Measurements from ENCODE around the gene MAGI2. TPM values are rescaled to one million over a fixed set of nuclear protein-coding genes. Genes with fewer than 3 reads are reported as not detected.

Gene MAGI2
- total RNA-seq, 1 donor from 2014 or later: 0.38 TPM

DNA sequence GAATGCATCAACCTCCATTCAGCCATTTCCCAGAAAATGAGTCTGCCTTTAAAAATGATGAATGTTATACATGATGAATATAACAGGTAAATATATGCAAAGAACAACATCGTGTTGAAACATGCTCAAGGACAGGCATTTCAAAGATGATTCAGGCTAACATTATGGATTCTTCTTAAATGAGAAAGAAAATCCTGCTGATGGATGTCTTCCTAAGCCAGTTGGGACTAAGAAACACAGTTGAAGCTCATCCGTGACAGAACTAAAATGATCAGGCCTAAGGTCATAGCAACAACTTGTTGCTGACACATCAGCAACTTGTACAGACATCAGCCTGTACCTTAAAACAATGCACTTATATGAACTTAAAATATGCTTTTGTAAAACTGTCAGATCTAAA lies 267.9 kb downstream of the MAGI2 start:
- no peaks in the 10 kb centered on the region for H3K27me3 Mint-ChIP-seq
- intact Hi-C loops (cut with micrococcal nuclease): no loop called here
- H3K4me3 Mint-ChIP-seq: no peak overlapping the region
- ATAC-seq (ENCODE audit: low read depth): no peak
- no peaks in the 10 kb centered on the region for H3K36me3 Mint-ChIP-seq (ENCODE audit: low read depth)
- H3K9me3 Mint-ChIP-seq: peaks cover 3% of the 10 kb centered on the region
- DNase-seq: no peak
- TF ChIP-seq, protein P1, sequence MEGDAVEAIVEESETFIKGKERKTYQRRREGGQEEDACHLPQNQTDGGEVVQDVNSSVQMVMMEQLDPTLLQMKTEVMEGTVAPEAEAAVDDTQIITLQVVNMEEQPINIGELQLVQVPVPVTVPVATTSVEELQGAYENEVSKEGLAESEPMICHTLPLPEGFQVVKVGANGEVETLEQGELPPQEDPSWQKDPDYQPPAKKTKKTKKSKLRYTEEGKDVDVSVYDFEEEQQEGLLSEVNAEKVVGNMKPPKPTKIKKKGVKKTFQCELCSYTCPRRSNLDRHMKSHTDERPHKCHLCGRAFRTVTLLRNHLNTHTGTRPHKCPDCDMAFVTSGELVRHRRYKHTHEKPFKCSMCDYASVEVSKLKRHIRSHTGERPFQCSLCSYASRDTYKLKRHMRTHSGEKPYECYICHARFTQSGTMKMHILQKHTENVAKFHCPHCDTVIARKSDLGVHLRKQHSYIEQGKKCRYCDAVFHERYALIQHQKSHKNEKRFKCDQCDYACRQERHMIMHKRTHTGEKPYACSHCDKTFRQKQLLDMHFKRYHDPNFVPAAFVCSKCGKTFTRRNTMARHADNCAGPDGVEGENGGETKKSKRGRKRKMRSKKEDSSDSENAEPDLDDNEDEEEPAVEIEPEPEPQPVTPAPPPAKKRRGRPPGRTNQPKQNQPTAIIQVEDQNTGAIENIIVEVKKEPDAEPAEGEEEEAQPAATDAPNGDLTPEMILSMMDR (IDR thresholded peaks at IDR 0.05): no peak
- ChIA-PET CTCF (no interaction called here), POLR2A (no interaction called here)
- no peak overlapping the region for H3K27ac Mint-ChIP-seq
- H3K4me1 Mint-ChIP-seq: no peaks in the 10 kb centered on the region

DNA sequence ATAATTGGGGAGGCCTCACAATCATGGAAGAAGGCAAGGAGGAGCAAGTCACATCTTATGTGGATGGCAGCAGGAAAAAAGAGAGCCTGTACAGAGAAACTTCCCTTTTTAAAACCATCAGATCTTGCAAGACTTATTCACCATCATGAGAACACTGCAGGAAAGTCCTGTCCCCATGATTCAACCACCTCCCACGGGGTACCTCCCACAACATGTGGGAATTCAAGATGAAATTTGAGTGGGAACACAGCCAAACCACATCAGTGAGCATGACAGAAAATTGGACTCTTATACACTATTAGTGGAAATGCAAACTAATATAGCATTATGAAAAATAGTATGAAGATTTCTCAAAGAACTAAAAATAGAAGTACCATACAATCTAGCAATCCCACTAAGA lies 271.2 kb downstream of the MAGI2 start:
- intact Hi-C loops (cut with micrococcal nuclease): no loop called here
- Mint-ChIP-seq H3K27me3 (no peaks in the 10 kb centered on the region), H3K4me1 (no peaks in the 10 kb centered on the region), H3K9me3 (no peaks in the 10 kb centered on the region), H3K4me3 (no peak overlapping the region), H3K36me3 (ENCODE audit: low read depth) (no peaks in the 10 kb centered on the region), H3K27ac (no peak overlapping the region)
- DNase-seq: no peak
- TF ChIP-seq, protein P1 (IDR thresholded peaks at IDR 0.05): no peak
- CTCF ChIA-PET: no interaction called here
- ATAC-seq (ENCODE audit: low read depth): no peak
- POLR2A ChIA-PET: no interaction called here

DNA sequence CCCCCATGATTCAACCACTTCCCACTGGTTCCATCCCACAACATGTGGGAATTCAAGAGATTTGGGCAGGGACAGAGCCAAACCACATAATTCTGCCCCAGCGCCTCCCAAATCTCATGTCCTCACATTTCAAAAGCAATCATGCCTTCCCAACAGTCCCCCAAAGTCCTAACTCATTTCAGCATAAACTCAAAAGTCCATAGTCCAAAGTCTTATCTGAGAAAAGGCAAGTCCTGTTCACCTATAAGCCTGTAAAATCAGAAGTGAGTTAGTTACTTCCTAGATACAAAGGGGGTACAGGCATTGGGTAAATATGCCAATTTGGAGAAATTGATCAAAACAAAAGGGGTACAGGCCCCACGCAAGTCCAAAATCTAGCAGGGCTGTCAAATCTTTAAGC lies 272.9 kb downstream of the MAGI2 start:
- Mint-ChIP-seq H3K4me1 (no peaks in the 10 kb centered on the region), H3K9me3 (no peaks in the 10 kb centered on the region), H3K27me3 (no peaks in the 10 kb centered on the region), H3K4me3 (no peak overlapping the region), H3K27ac (no peak overlapping the region), H3K36me3 (ENCODE audit: low read depth) (no peaks in the 10 kb centered on the region)
- DNase-seq: no peak
- intact Hi-C loops (cut with micrococcal nuclease): no loop called here
- TF ChIP-seq, protein P1 (IDR thresholded peaks at IDR 0.05): no peak
- ChIA-PET POLR2A (no interaction called here), CTCF (no interaction called here)
- no peak for ATAC-seq (ENCODE audit: low read depth)

DNA sequence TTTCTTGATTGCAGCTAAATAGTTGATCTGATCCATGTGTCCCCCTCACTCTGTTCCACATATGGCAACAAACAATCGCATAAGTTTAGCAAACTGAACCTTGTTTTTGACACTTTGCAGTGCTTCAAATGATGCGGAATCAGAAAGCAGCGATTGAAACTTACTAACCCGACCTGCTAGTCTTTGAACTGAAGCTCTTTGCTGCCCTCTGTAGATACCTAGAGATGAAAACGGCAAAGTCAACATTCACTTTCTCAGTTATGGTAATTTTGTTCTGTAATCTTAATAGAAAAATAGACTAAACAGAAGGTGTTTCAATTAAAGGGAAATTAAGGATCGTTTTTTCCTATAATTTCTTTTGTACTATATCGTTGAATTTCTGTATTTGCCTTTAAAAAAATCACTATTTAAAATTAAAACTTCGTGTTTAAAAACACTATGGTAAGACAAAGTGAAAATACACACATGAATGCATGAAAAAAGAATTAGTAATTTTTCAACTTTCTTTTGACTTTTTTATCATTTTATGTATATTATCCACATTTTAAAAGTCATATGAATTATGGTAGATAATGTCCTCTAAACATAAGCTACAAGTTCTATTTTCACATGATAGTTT lies 276.5 kb downstream of the MAGI2 start:
- Mint-ChIP-seq H3K27me3 (no peaks in the 10 kb centered on the region), H3K4me3 (no peak overlapping the region), H3K4me1 (no peaks in the 10 kb centered on the region), H3K9me3 (no peaks in the 10 kb centered on the region), H3K27ac (no peak overlapping the region), H3K36me3 (ENCODE audit: low read depth) (no peaks in the 10 kb centered on the region)
- ChIA-PET POLR2A (no interaction called here), CTCF (interaction anchor here (1.0 kb wide), 1 partner anchor 11 kb away, joined by 3 read pairs; no protein-coding TSS in a partner anchor)
- ATAC-seq (ENCODE audit: low read depth) (no peak), DNase-seq (no peak)
- TF ChIP-seq, protein P1 (IDR thresholded peaks at IDR 0.05): no peak
- intact Hi-C loops (cut with micrococcal nuclease): loop anchor here (10.0 kb wide), 2 partner anchors 1152 to 1522 kb away; no protein-coding TSS in a partner anchor

DNA sequence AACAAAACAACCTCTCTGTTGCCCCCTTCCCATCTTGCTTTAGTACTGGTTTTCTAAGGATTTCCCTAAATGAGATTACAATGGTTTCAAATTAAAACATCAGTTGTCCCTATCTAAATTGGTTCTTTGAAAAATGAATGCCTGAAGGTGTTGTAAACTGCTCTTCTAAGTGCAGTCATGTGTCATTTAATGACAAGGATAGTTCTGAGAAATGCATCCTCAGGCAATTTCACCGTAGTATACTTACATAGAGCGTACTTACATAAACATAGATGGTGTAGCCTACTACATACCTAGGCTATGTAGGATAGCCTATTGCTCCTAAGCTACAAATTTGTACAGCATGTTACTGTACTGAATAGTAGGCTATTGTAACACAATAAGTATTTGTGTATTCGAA lies 278.1 kb downstream of the MAGI2 start:
- Mint-ChIP-seq H3K9me3 (no peaks in the 10 kb centered on the region), H3K4me1 (no peaks in the 10 kb centered on the region), H3K4me3 (no peak overlapping the region), H3K36me3 (ENCODE audit: low read depth) (no peaks in the 10 kb centered on the region), H3K27ac (no peak overlapping the region), H3K27me3 (no peaks in the 10 kb centered on the region)
- TF ChIP-seq, protein P1 (IDR thresholded peaks at IDR 0.05): no peak
- ChIA-PET CTCF (no interaction called here), POLR2A (no interaction called here)
- no peak for DNase-seq
- no peak for ATAC-seq (ENCODE audit: low read depth)
- intact Hi-C loops (cut with micrococcal nuclease): loop anchor here (10.0 kb wide), 2 partner anchors 1151 to 1521 kb away; no protein-coding TSS in a partner anchor

All from activated B cell treated with CpG ODN at 0.5 μM for 24 hours (primary cell).